Measurements from ENCODE around the gene AMELY.
"Not testable (repeated sequence)": the region's sequence is repeated elsewhere in the genome, so short reads cannot be mapped to it uniquely, and the experiment has no call there.

The AMELY gene

DNA sequence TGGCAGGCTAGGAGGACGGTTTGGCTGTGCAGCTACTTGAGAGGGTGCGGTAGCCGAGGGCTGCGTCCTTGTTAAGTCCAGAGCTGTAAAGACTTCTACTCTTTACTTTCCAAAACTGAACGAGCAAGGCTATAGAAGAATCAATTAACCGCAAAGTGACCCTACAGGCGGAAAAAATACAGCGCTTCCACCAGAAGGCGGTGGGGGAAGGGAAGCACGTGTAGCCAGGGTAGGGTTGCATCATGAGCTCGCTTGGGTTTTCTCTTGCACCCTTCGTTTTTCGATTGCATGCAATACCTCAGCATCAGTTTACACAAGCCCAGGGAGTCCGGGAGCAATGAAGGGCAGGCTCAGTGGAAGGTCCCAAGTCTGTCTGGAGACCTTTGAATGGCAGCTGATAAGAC, 2.4 kb downstream of the AMELY start:
- in situ Hi-C loops (cut with MboI; ENCODE audit: low sequenced_read_pairs, unreplicated experiment), result no loop called here
- DNase-seq (ENCODE audit: low spot score), result no peak
- no peak for TF ChIP-seq CTCF (IDR thresholded peaks at IDR 0.05; ENCODE audit: borderline replicate concordance, control extremely low read depth, extremely low read depth, insufficient read depth, missing control alignments)

DNA sequence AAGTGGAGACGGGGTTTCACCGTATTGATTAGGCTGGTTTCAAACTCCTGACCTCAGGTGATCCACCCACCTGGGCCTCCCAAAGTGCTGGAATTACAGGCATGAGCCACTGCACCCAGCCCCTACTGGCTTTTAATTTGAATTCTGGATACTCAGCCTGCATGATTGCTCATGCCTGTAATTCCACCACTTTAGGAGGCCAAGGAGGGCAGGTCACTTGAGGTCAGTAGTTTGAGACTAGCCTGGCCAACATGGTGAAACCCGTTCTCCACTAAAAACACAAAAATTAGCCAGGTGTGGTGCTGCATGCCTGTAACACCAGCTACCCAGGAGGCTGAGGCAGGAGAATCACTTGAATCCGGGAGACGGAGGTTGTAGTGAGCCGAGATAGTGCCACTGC, 3.5 kb downstream of the AMELY start:
- in situ Hi-C loops (cut with MboI; ENCODE audit: low sequenced_read_pairs, unreplicated experiment); DNase-seq (ENCODE audit: low spot score): not testable (repeated sequence)

DNA sequence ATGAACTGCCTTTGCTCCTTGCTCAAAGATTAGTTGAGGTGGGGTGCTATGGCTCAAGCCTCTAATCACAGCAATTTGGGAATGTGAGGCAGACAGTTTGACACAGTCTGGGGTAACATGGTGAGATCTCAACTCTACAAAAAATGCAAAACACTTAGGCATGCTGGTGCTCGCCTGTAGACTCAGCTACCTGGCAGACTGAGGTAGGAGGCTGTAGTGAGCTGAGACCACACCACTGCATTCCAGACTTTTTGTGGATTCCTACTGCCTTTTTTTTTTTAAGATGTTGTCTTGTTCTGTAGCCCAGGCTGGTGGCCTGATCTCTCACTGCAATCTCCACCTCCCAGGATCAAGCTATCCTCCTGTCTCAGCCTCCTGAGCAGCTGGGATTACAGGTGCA, 4.0 kb downstream of the AMELY start:
- in situ Hi-C loops (cut with MboI; ENCODE audit: low sequenced_read_pairs, unreplicated experiment), result no loop called here
- DNase-seq (ENCODE audit: low spot score), result no peak
- no peak for TF ChIP-seq CTCF (IDR thresholded peaks at IDR 0.05; ENCODE audit: borderline replicate concordance, control extremely low read depth, extremely low read depth, insufficient read depth, missing control alignments)

GRCh38 chrY:6902116-6902515, 9.4 kb downstream of the AMELY start:
- DNase-seq (ENCODE audit: low spot score); in situ Hi-C loops (cut with MboI; ENCODE audit: low sequenced_read_pairs, unreplicated experiment): not testable (repeated sequence)

DNA sequence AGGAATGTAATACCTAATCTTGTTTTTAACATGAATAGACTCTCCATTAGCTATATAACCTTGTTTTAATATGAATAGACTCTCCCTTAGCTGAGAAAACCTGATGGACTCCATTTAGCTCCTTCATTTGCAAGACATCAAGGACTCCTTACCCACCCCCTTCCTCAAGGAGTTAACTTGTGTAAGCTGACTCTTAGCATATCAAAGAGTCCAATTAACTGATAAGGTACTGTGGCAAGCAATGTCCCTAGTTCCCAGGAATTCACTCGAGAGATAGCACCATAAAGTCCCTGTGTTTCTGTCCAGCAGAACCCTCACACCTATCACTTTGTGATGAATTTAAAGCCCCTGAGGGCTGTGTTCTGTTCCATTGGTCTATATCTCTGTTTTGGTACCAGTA, 16.3 kb downstream of the AMELY start:
- TF ChIP-seq CTCF (IDR thresholded peaks at IDR 0.05; ENCODE audit: borderline replicate concordance, control extremely low read depth, extremely low read depth, insufficient read depth, missing control alignments), result no peak
- no peak for DNase-seq (ENCODE audit: low spot score)
- in situ Hi-C loops (cut with MboI; ENCODE audit: low sequenced_read_pairs, unreplicated experiment), result no loop called here

GRCh38 chrY:6894496-6894895, 17.1 kb downstream of the AMELY start:
- in situ Hi-C loops (cut with MboI; ENCODE audit: low sequenced_read_pairs, unreplicated experiment), result no loop called here
- DNase-seq (ENCODE audit: low spot score), result no peak
- no peak for TF ChIP-seq CTCF (IDR thresholded peaks at IDR 0.05; ENCODE audit: borderline replicate concordance, control extremely low read depth, extremely low read depth, insufficient read depth, missing control alignments)

GRCh38 chrY:6849384-6849783, 62.2 kb downstream of the AMELY start:
- in situ Hi-C loops (cut with MboI; ENCODE audit: low sequenced_read_pairs, unreplicated experiment), result no loop called here
- no peak for DNase-seq (ENCODE audit: low spot score)
- TF ChIP-seq CTCF (IDR thresholded peaks at IDR 0.05; ENCODE audit: borderline replicate concordance, control extremely low read depth, extremely low read depth, insufficient read depth, missing control alignments), result no peak

DNA sequence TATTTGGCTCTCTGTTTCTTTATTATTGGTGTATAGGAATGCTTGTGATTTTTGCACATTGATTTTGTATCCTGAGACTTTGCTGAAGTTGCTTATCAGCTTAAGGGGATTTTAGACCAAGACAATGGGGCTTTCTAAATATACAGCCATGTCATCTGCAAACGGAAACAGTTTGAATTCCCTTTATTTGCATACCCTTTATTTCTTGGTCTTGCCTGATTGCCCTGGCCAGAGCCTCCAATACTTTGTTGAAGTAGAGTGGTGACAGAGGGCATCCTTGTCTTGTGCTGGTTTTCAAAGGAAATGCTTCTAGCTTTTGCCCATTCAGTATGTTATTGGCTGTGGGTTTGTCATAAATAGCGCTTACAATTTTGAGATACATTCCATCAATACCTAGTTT, 68.9 kb downstream of the AMELY start:
- DNase-seq (ENCODE audit: low spot score); in situ Hi-C loops (cut with MboI; ENCODE audit: low sequenced_read_pairs, unreplicated experiment): not testable (repeated sequence)
